Germinal center (tissue), 1 donor: ENCODE results near the gene CLSTN1.
"Not testable (repeated sequence)": the region's sequence is repeated elsewhere in the genome, so short reads cannot be mapped to it uniquely, and the experiment has no call there.

ENCODE experiments used
- DNase-seq: peaks from one replicate; pipeline ENCODE4 v3.0.0; 2012; ENCODE audit warnings: mixed read lengths, low spot score

Gene CLSTN1

GRCh38 chr1:9825093-9826074 is 1.6 kb upstream of the CLSTN1 start:
- DNase-seq: peak; percentile 39

DNA sequence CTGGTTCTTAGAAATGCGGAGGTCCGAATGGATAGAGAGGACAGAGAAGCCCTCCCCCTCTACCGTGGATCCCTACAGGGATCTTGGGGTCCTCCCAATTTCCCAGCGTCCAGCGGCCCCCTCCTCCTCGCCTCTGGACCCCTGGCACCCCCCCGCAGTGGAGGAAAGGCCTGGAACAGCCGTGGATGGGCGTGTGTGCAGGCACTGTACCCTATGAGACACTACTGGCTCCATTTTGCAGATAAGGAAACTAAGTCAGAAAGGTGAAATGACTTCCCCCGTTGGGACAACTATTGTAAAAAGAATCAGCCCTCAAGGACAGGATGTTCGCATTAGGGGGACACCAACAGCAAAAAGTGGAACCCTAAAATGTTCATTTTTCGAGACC is 931 bp upstream of the CLSTN1 start:
- no peak for DNase-seq

GRCh38 chr1:9823693-9823942 is 147 bp downstream of the CLSTN1 start:
- no peak for DNase-seq

DNA sequence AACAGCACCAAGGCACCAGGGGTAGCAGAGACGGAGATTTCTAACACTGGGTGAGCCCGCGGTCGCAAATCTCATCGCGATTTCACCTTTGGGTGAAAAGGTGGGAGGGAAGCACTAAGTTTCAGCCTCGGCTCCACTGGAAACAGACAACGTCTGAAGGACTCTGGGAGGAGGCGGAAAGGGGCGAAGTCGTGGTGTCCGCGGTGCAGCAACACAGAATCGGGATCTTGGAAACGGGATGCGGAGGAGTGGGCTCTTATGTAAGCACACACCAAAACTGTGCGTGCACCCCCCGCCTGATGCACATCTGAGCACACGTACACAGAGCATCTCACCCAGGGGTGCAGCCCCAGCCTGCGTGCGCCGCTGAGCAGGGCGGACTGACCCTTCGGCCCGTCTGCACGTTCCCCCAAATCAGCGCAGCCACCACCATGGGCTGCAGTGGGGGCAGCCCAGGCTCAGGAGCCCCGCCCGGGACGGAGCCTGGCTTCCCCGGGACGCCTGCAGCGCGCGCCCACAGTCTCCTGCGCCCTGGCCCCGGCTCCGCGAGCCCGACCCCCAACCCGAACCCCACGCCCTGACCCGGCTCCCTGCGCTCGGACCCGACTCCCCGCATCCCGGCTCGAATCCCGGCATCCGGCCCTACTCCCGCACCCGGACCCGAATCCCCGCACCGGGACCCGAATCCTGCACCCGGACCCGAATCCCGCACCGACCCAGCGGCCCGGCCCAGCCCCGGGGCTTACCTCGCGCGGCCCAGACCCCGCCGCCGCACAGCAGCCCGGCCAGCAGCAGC is 670 bp downstream of the CLSTN1 start:
- peak; percentile 42 for DNase-seq

DNA sequence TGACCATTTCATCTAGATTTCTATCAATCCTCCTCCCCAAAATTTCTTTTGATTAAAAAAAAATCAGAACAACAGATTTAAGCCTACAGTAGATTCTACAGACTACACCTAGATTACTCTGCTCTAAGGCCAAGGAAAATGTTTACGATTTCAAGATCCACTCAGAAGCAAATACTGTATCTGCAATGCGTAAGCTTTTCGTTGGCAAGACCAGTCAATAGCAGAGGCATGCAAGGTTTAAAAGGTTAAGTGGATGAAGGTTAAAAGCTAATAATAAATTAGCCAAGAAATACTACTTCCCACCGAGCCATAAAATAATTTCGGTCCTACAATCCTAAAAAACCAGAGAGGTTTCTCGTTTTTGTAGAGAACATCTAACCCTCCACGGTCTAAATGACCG is 1.3 kb downstream of the CLSTN1 start:
- DNase-seq: no peak

- no peak for DNase-seq
Measured at GRCh38 chr1:9821710-9822109, 2.1 kb downstream of the CLSTN1 start.

GRCh38 chr1:9820521-9820920 is 3.2 kb downstream of the CLSTN1 start:
- DNase-seq: no peak

- DNase-seq: no peak
Measured at GRCh38 chr1:9817734-9818133, 6.0 kb downstream of the CLSTN1 start.

DNA sequence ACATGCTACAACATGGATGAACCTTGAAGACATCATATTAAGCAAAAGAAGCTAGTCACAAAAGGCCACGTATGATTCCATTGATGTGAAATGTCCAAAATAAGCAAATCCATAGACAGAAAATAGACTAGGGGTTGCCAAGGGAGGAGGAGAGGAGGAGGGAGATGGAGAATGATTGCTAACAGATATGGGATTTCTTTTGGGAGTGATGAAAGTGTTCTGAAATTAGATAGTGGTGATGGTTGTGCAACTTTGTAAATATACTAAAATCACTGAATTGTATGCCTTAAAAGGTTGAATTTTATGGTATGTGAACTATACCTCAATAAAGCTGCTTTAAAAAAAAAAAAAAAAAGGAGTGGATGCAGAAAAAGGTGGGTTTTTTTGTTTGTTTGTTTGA is 7.6 kb downstream of the CLSTN1 start:
- DNase-seq: no peak

GRCh38 chr1:9815150-9815549 is 8.6 kb downstream of the CLSTN1 start:
- DNase-seq: no peak

DNA sequence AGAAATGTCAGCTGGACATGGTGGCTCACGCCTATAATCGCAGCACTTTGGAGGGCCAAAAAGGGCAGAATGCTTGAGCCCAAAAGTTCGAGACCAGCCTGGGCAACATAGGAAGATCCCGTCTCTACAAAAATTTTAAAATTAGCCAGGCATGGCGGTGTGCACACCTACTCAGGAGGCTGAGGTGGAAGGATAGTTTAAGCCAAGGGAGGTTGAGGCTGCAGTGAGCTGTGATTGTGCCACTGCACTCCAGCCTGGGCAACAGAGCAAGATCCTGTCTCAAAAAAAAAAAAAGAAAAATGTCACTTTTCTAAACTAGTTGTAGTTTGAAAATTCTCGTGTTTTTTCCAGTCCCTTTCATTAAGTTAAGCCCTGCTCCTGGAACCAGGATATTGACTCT is 9.1 kb downstream of the CLSTN1 start:
- DNase-seq: no peak

DNA sequence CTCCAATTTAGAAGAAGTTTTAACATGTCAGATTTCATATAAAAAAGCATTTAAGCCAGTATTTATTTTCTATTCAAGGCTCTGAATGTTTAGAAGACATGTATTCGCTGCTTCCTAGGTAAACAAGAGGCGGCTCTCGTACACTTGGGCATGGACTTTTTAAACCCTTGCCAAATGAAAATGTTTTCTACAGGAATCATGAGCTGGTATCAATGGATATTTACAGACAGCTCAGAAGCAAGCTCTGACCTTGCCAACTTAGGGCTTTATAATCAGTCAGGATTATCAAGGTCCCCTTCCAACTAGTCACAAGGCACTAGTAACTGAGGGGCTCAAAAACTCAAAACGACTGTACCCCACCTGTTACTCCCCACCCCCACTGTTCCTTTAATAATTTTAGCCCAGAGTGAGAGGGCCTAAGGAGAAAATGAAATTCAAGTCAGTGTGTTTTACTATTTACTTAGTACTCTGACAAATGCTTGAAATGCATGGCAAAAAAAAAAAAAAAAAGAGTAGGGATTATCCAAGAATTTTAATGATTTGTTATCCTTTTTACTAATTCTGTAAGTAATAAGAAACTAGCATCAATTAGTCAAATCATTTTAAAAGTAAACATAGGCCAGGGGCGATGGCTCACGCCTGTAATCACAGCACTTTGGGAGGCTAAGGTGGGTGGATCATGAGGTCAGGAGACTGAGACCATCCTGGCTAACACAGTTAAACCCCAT is 12.4 kb downstream of the CLSTN1 start:
- DNase-seq: no peak

DNA sequence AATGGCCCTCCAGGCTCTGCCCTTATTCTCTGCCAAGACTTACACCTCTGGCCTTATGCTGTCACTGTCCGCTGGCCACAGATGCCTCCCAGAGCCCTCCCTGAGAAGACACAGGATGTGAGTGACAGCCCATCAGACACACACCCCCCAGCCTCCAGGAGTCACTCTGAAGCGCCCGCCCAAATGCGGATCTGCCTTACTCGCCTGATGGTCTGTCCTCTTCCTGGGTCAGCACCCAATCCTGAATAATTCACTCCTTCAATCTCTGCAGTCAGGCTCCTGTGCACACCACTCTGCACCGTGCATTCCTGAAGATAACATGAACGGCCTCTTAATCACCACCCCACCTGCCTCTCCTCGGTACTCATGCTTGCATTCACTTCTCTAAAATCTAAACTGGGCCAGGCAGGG is 14.7 kb downstream of the CLSTN1 start:
- DNase-seq: no peak

- DNase-seq: no peak
Measured at GRCh38 chr1:9808459-9808858, 15.3 kb downstream of the CLSTN1 start.

DNA sequence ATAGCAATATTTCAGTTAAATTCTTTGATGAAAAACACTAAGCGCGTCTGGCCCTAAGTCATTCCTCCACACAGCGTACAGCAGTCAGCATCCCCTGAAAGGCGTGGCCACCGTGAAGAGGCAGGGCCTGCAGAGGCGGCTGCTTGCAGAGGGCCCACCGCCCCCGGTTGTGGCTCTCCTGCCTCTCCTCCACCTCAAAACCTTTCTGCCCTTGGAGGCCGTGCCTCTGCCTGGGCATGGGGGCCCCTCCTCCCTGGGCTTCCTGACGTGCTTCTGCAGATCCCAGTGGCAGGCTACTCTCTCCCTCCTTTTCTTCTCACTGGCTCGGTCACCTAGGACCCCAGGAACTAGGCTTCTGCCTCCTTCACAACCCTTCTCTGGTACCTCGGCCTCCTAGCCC is 16.2 kb downstream of the CLSTN1 start:
- no peak for DNase-seq

- DNase-seq: not testable (repeated sequence)
Measured at GRCh38 chr1:9805972-9806371, 17.8 kb downstream of the CLSTN1 start.

DNA sequence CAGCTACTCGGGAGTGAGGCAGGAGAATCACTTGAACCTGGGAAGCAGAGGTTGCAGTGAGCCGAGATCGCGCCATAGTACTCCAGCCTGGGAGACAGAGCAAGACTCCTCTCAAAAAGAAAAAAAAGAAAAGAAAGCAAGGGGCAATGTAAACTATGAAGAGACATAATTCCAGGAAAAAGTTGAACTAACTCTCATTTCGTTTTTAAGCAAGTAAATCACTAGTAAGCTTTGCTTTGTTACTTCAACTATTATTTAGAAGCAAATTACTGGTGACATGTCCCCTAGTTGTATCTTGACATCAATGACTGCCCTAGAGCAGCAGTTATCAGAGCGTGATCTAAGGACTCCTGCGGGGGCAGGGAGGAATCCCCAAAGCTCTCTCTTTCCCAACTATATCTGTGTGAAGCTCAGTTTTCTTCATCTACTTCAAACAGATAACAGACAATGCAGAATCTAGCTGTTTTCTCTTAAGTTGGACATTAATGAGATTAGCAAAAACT is 18.7 kb downstream of the CLSTN1 start:
- DNase-seq: no peak

GRCh38 chr1:9803003-9803918 is 20.5 kb downstream of the CLSTN1 start:
- not testable (repeated sequence) for DNase-seq

- no peak for DNase-seq
Measured at GRCh38 chr1:9801909-9802308, 21.9 kb downstream of the CLSTN1 start.

GRCh38 chr1:9798236-9799130 is 25.3 kb downstream of the CLSTN1 start:
- DNase-seq: no peak
